ENCODE measurements around the gene PRR5. TPM values are rescaled to one million over a fixed set of nuclear protein-coding genes. Genes with fewer than 3 reads are reported as not detected.

PRR5 gene
- total RNA-seq, 2 experiments from 2014 or later: 29.0 to 31.6 TPM

DNA sequence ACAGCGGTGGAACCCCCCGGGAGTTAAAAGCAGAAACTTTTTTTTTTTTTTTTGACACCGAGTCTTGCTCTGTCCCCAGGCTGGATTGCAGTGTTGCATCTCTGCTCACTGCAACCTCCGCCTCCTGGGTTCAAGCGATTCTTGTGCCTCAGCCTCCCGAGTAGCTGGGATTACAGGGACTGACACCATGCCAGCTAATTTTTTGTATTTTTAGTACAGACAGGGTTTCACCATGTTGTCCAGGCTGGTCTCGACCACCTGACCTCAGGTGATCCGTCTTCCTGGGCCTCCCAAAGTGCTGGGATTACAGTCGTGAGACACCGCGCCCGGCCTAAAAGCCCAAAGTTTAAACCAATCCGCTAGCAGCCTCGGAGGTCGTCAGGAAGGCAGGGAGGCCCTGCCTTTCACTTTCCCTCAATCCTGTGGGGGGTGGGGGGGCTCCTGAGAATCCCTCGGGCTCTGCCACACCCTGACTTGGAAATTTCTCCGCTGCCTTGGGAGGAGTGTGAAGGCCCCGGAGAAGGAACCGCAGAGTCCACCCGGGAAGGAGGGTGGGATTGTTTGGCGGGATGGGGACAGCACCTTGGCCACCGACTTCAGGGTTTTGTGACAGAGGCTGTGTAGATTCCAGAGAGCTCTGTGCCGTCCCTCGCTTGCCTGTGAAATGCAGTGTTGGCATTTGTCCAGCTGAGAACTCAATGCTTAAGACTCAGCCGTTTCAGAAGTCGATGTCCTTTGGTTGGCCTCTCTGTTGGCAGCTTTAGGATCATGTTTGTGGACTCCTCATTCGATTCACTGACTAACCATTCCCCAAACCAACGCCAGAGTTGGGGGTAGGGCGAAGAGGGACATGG, 51.4 kb downstream of the PRR5 start:
- Mint-ChIP-seq H3K27me3 (peaks cover 80% of the 10 kb centered on the region), H3K27ac (no peak overlapping the region), H3K4me3 (peak overlapping the region; percentile 71), H3K4me1 (ENCODE audit: low read depth) (no peaks in the 10 kb centered on the region), H3K36me3 (ENCODE audit: low read depth) (no peaks in the 10 kb centered on the region), H3K9me3 (no peaks in the 10 kb centered on the region)
- H3K27ac ChIP-seq (ENCODE audit: low read depth in 1 of 2, low read length in 2 of 2): no peak overlapping the region
- no peak overlapping the region for H3K4me3 ChIP-seq (ENCODE audit: low read length)
- H3K36me3 ChIP-seq (ENCODE audit: insufficient read depth, low read length): no peaks in the 10 kb centered on the region
- TF ChIP-seq, protein P1, sequence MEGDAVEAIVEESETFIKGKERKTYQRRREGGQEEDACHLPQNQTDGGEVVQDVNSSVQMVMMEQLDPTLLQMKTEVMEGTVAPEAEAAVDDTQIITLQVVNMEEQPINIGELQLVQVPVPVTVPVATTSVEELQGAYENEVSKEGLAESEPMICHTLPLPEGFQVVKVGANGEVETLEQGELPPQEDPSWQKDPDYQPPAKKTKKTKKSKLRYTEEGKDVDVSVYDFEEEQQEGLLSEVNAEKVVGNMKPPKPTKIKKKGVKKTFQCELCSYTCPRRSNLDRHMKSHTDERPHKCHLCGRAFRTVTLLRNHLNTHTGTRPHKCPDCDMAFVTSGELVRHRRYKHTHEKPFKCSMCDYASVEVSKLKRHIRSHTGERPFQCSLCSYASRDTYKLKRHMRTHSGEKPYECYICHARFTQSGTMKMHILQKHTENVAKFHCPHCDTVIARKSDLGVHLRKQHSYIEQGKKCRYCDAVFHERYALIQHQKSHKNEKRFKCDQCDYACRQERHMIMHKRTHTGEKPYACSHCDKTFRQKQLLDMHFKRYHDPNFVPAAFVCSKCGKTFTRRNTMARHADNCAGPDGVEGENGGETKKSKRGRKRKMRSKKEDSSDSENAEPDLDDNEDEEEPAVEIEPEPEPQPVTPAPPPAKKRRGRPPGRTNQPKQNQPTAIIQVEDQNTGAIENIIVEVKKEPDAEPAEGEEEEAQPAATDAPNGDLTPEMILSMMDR (IDR thresholded peaks at IDR 0.05): no peak
- ChIA-PET POLR2A (no interaction called here), CTCF (no interaction called here)
- H3K4me1 ChIP-seq (ENCODE audit: insufficient read depth, low read length): peaks cover 13% of the 10 kb centered on the region
- ATAC-seq (ENCODE audit: poor library complexity): no peak
- peaks cover 0 to 19% of the 10 kb centered on the region in 2 experiments for H3K9me3 ChIP-seq (ENCODE audit: control insufficient read depth in 1 of 2, insufficient read depth in 1 of 2, low read length in 2 of 2)
- intact Hi-C loops (cut with DNase I, micrococcal nuclease): no loop called here
- no peak for DNase-seq
- H3K27me3 ChIP-seq (ENCODE audit: control insufficient read depth in 1 of 2, insufficient read depth in 2 of 2, low read length in 2 of 2): peaks cover 42 to 52% of the 10 kb centered on the region in 2 experiments

- Histone ChIP-seq H3K27ac (ENCODE audit: low read depth in 1 of 2, low read length in 2 of 2) (no peak overlapping the region), H3K4me1 (ENCODE audit: insufficient read depth, low read length) (peaks cover 13% of the 10 kb centered on the region), H3K4me3 (ENCODE audit: low read length) (no peak overlapping the region), H3K27me3 (ENCODE audit: control insufficient read depth in 1 of 2, insufficient read depth in 2 of 2, low read length in 2 of 2) (peaks cover 47 to 50% of the 10 kb centered on the region in 2 experiments), H3K36me3 (ENCODE audit: insufficient read depth, low read length) (no peaks in the 10 kb centered on the region), H3K9me3 (ENCODE audit: control insufficient read depth in 1 of 2, insufficient read depth in 1 of 2, low read length in 2 of 2) (peaks cover 0 to 19% of the 10 kb centered on the region in 2 experiments)
- ChIA-PET CTCF (interaction anchor here (0.6 kb wide), 1 partner anchor 634 kb away, joined by 4 read pairs; no protein-coding TSS in a partner anchor), POLR2A (no interaction called here)
- intact Hi-C loops (cut with DNase I, micrococcal nuclease): no loop called here
- no peaks in the 10 kb centered on the region for H3K4me1 Mint-ChIP-seq (ENCODE audit: low read depth)
- ATAC-seq (ENCODE audit: poor library complexity) (no peak), DNase-seq (no peak)
- no peaks in the 10 kb centered on the region for H3K9me3 Mint-ChIP-seq
- H3K27ac Mint-ChIP-seq: no peak overlapping the region
- no peak overlapping the region for H3K4me3 Mint-ChIP-seq
- H3K36me3 Mint-ChIP-seq (ENCODE audit: low read depth): no peaks in the 10 kb centered on the region
- TF ChIP-seq, protein P1 (IDR thresholded peaks at IDR 0.05): no peak
- H3K27me3 Mint-ChIP-seq: peaks cover 78% of the 10 kb centered on the region
Measured at GRCh38 chr22:44754998-44755397, 53.0 kb downstream of the PRR5 start.

- Mint-ChIP-seq H3K9me3 (no peaks in the 10 kb centered on the region), H3K4me3 (no peak overlapping the region), H3K27me3 (peaks cover 74% of the 10 kb centered on the region), H3K27ac (no peak overlapping the region), H3K36me3 (ENCODE audit: low read depth) (no peaks in the 10 kb centered on the region), H3K4me1 (ENCODE audit: low read depth) (no peaks in the 10 kb centered on the region)
- Histone ChIP-seq H3K36me3 (ENCODE audit: insufficient read depth, low read length) (no peaks in the 10 kb centered on the region), H3K27ac (ENCODE audit: low read depth in 1 of 2, low read length in 2 of 2) (no peak overlapping the region), H3K4me1 (ENCODE audit: insufficient read depth, low read length) (peaks cover 13% of the 10 kb centered on the region), H3K27me3 (ENCODE audit: control insufficient read depth in 1 of 2, insufficient read depth in 2 of 2, low read length in 2 of 2) (peaks cover 47 to 48% of the 10 kb centered on the region in 2 experiments), H3K9me3 (ENCODE audit: control insufficient read depth in 1 of 2, insufficient read depth in 1 of 2, low read length in 2 of 2) (peaks cover 0 to 19% of the 10 kb centered on the region in 2 experiments), H3K4me3 (ENCODE audit: low read length) (no peak overlapping the region)
- no peak for DNase-seq
- ChIA-PET CTCF (interaction anchor here (0.6 kb wide), 1 partner anchor 633 kb away, joined by 4 read pairs; no protein-coding TSS in a partner anchor), POLR2A (no interaction called here)
- intact Hi-C loops (cut with DNase I, micrococcal nuclease): no loop called here
- TF ChIP-seq, protein P1 (IDR thresholded peaks at IDR 0.05): no peak
- no peak for ATAC-seq (ENCODE audit: poor library complexity)
Measured at GRCh38 chr22:44755417-44755816, 53.4 kb downstream of the PRR5 start.

Measured in CD4-positive, alpha-beta T cell (primary cell).